Neuronal stem cell (in vitro differentiated cells): ENCODE data around the gene CD59.

Source experiments
- DNase-seq: peaks from one replicate; pipeline ENCODE4 v3.0.0-alpha.2; 2013; ENCODE audit warnings: low spot score
- H2AFZ ChIP-seq: one replicate; pipeline ENCODE4 v1.6.1; 2013; ENCODE audit warnings: mild to moderate bottlenecking, low read length, inconsistent platforms
- H2AK5ac ChIP-seq: 2 replicates; pipeline ENCODE4 v1.6.1; 2013; ENCODE audit warnings: low read depth, mild to moderate bottlenecking, inconsistent platforms, low read length, moderate library complexity, mixed read lengths
- H2BK120ac ChIP-seq: 2 replicates; pipeline ENCODE4 v1.6.1; 2013; ENCODE audit warnings: low read depth, mild to moderate bottlenecking, inconsistent platforms, low read length, moderate library complexity, mixed read lengths
- H2BK12ac ChIP-seq: one replicate; pipeline ENCODE4 v1.6.1; 2013; ENCODE audit warnings: low read length, inconsistent platforms
- H2BK15ac ChIP-seq: 2 replicates; pipeline ENCODE4 v1.6.1; 2013; ENCODE audit warnings: mild to moderate bottlenecking, low read length, inconsistent platforms, mixed read lengths
- H2BK5ac ChIP-seq: one replicate; pipeline ENCODE4 v1.6.1; 2013; ENCODE audit warnings: inconsistent platforms, mild to moderate bottlenecking, low read length, moderate library complexity
- H3K14ac ChIP-seq: one replicate; pipeline ENCODE4 v1.6.1; 2013; ENCODE audit warnings: low read length, inconsistent platforms
- H3K18ac ChIP-seq: 2 replicates; pipeline ENCODE4 v1.6.1; 2013; ENCODE audit warnings: low read length, inconsistent platforms
- H3K23ac ChIP-seq: 2 replicates; pipeline ENCODE4 v1.6.1; 2013; ENCODE audit warnings: low read depth, mild to moderate bottlenecking, mixed read lengths, low read length, inconsistent platforms; ENCODE audit not compliant: poor library complexity
- H3K27ac ChIP-seq: replicated peaks from 3 replicates; pipeline ENCODE4 v1.5.1; 2013; ENCODE audit warnings: low read length, inconsistent platforms
- H3K27me3 ChIP-seq, 3 experiments: 2 replicates each; pipeline ENCODE4 v1.6.1; 2013; ENCODE audit warnings: low read length in 3 of 3, mild to moderate bottlenecking in 2 of 3, inconsistent platforms in 1 of 3, low read depth in 1 of 3, mixed read lengths in 1 of 3, moderate library complexity in 1 of 3; ENCODE audit not compliant: control insufficient read depth in 3 of 3, insufficient read depth in 3 of 3
- H3K36me3 ChIP-seq, 2 donors: replicated peaks in 1 of 2; 2 replicates each; pipeline ENCODE4 v1.6.1; 2013; ENCODE audit warnings: low read length in 2 of 2; ENCODE audit not compliant: control insufficient read depth in 2 of 2, insufficient read depth in 2 of 2
- H3K4ac ChIP-seq: 2 replicates; pipeline ENCODE4 v1.6.1; 2013; ENCODE audit warnings: inconsistent platforms, mild to moderate bottlenecking, low read length, moderate library complexity
- H3K4me1 ChIP-seq, 2 donors: 1 replicate in 1 of 2; 2 replicates in 1 of 2; pipeline ENCODE4 v1.6.1; 2013; ENCODE audit warnings: low read length in 2 of 2, low read depth in 1 of 2; ENCODE audit not compliant: control insufficient read depth in 2 of 2, insufficient read depth in 1 of 2
- H3K4me2 ChIP-seq: one replicate; pipeline ENCODE4 v1.6.1; 2013; ENCODE audit warnings: mild to moderate bottlenecking, low read length, inconsistent platforms; ENCODE audit not compliant: insufficient read depth, poor library complexity, severe bottlenecking
- H3K4me3 ChIP-seq, 2 donors: 2 replicates each; pipeline ENCODE4 v1.5.1; 2013; ENCODE audit warnings: low read length in 2 of 2, mild to moderate bottlenecking in 2 of 2, inconsistent platforms in 1 of 2, moderate library complexity in 1 of 2
- H3K79me1 ChIP-seq: one replicate; pipeline ENCODE4 v1.6.1; 2013; ENCODE audit warnings: low read depth, mild to moderate bottlenecking, inconsistent platforms, low read length, moderate library complexity
- H3K9ac ChIP-seq: one replicate; pipeline ENCODE4 v1.6.1; 2013; ENCODE audit warnings: mild to moderate bottlenecking, low read depth, low read length, inconsistent platforms; ENCODE audit not compliant: poor library complexity
- H3K9me3 ChIP-seq, 2 donors: replicated peaks in 1 of 2; 2 replicates each; pipeline versions ENCODE3 to v1.6.1; 2013; ENCODE audit warnings: low read length in 2 of 2, mild to moderate bottlenecking in 2 of 2, inconsistent platforms in 1 of 2, low read depth in 1 of 2, mixed read lengths in 1 of 2, moderate library complexity in 1 of 2; ENCODE audit not compliant: control insufficient read depth in 2 of 2, insufficient read depth in 1 of 2
- H4K8ac ChIP-seq: one replicate; pipeline ENCODE4 v1.6.1; 2013; ENCODE audit warnings: low read depth, mild to moderate bottlenecking, inconsistent platforms, low read length, moderate library complexity
- H4K91ac ChIP-seq: one replicate; pipeline ENCODE4 v1.6.1; 2013; ENCODE audit warnings: low read length, low read depth, mild to moderate bottlenecking, inconsistent platforms; ENCODE audit not compliant: poor library complexity
- WGBS, 2 donors: extraction: QIAGEN DNeasy Blood & Tissue Kit; methylation state at CpG; one replicate each; pipeline ENCODE4 v1.1.7; 2013; ENCODE audit warnings: missing lambda C conversion rate in 2 of 2, mixed read lengths in 1 of 2; ENCODE audit not compliant: insufficient read length in 2 of 2, insufficient replicate concordance in 1 of 2; ENCODE audit errors: extremely low coverage in 2 of 2; 5-methylcytosine and 5-hydroxymethylcytosine counted together

The CD59 gene

GRCh38 chr11:33770236-33770635 is 34.0 kb upstream of the CD59 start:
- H3K36me3 ChIP-seq, result peaks cover 0 to 37% of the 10 kb centered on the region in 2 donors
- H2AFZ ChIP-seq, result no peak overlapping the region
- H2BK120ac ChIP-seq, result no peak overlapping the region
- WGBS, 2 donors, result no CpG with 5 or more reads among the region's 2 CpGs
- H3K4me1 ChIP-seq, result peaks cover 3 to 4% of the 10 kb centered on the region in 2 donors
- peaks cover 0 to 6% (median 4%) of the 10 kb centered on the region in 3 experiments for H3K27me3 ChIP-seq
- no peak overlapping the region for H3K27ac ChIP-seq
- no peak overlapping the region for H3K4me3 ChIP-seq
- H2BK12ac ChIP-seq, result no peak overlapping the region
- H3K9me3 ChIP-seq, result no peaks in the 10 kb centered on the region
- no peak overlapping the region for H2AK5ac ChIP-seq
- no peak overlapping the region for H4K8ac ChIP-seq
- H2BK5ac ChIP-seq, result no peak overlapping the region
- H4K91ac ChIP-seq, result no peak overlapping the region
- H2BK15ac ChIP-seq, result no peak overlapping the region
- peaks cover 8% of the 10 kb centered on the region for H3K79me1 ChIP-seq
- H3K18ac ChIP-seq, result no peak overlapping the region
- H3K14ac ChIP-seq, result no peak overlapping the region
- no peak overlapping the region for H3K4me2 ChIP-seq
- no peak overlapping the region for H3K23ac ChIP-seq
- no peak overlapping the region for H3K9ac ChIP-seq
- H3K4ac ChIP-seq, result no peak overlapping the region
- DNase-seq, result no peak

DNA sequence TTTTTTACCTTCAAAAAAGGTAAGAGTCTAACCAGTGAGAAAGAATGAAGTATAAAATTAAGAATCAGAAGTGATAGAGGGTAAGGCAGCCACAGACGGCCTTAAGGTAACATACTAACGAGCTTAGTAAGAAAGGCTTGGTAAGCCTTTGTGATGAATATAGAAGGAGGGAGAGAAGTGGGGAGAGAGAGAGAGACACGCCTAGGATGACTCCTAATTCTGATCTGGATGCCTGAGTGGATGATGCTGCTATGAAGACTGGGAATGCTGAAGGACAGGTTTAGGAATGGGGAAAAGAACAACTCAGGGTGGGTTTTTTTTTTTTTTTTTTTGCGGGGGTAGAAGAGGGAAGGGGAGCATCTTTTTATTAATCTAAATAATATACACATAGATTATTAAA is 33.3 kb upstream of the CD59 start:
- no peak for DNase-seq
- no peak overlapping the region for H2BK120ac ChIP-seq
- H3K27ac ChIP-seq, result no peak overlapping the region
- H3K79me1 ChIP-seq, result peaks cover 8% of the 10 kb centered on the region
- no peak overlapping the region for H2BK12ac ChIP-seq
- H2BK15ac ChIP-seq, result no peak overlapping the region
- H3K4me3 ChIP-seq, result no peak overlapping the region
- H3K23ac ChIP-seq, result no peak overlapping the region
- no peak overlapping the region for H3K14ac ChIP-seq
- no peak overlapping the region for H3K18ac ChIP-seq
- H3K4ac ChIP-seq, result no peak overlapping the region
- no peak overlapping the region for H2AK5ac ChIP-seq
- no peak overlapping the region for H3K4me2 ChIP-seq
- H2AFZ ChIP-seq, result no peak overlapping the region
- WGBS, 2 donors, result no CpG with 5 or more reads among the region's 4 CpGs
- no peaks in the 10 kb centered on the region for H3K9me3 ChIP-seq
- H3K9ac ChIP-seq, result no peak overlapping the region
- H3K36me3 ChIP-seq, result peaks cover under 1 to 44% of the 10 kb centered on the region in 2 donors
- H4K8ac ChIP-seq, result no peak overlapping the region
- peaks cover 0 to 1% of the 10 kb centered on the region in 2 donors for H3K4me1 ChIP-seq
- H2BK5ac ChIP-seq, result no peak overlapping the region
- H3K27me3 ChIP-seq, result no peaks in the 10 kb centered on the region
- no peak overlapping the region for H4K91ac ChIP-seq

GRCh38 chr11:33767624-33768023 is 31.4 kb upstream of the CD59 start:
- no peak for DNase-seq
- WGBS, 2 donors, result no CpG with 5 or more reads among the region's 4 CpGs

GRCh38 chr11:33766085-33766484 is 29.9 kb upstream of the CD59 start:
- no peaks in the 10 kb centered on the region for H3K27me3 ChIP-seq
- H3K18ac ChIP-seq, result no peak overlapping the region
- DNase-seq, result no peak
- no peak overlapping the region for H2BK15ac ChIP-seq
- no peak overlapping the region for H3K14ac ChIP-seq
- no peak overlapping the region for H3K4ac ChIP-seq
- H3K36me3 ChIP-seq, result peaks cover 2 to 58% of the 10 kb centered on the region in 2 donors
- H3K4me1 ChIP-seq, result peaks cover 0 to 1% of the 10 kb centered on the region in 2 donors
- H3K9me3 ChIP-seq, result peaks cover 0 to 15% of the 10 kb centered on the region in 2 donors
- no CpG with 5 or more reads among the region's 2 CpGs for WGBS, 2 donors
- H2AK5ac ChIP-seq, result no peak overlapping the region
- no peak overlapping the region for H3K23ac ChIP-seq
- no peak overlapping the region for H3K9ac ChIP-seq
- no peak overlapping the region for H2BK12ac ChIP-seq
- H2AFZ ChIP-seq, result no peak overlapping the region
- no peak overlapping the region for H4K8ac ChIP-seq
- H3K79me1 ChIP-seq, result no peaks in the 10 kb centered on the region
- no peak overlapping the region for H4K91ac ChIP-seq
- no peak overlapping the region for H2BK5ac ChIP-seq
- H3K4me2 ChIP-seq, result no peak overlapping the region
- H3K27ac ChIP-seq, result no peak overlapping the region
- no peak overlapping the region for H3K4me3 ChIP-seq
- H2BK120ac ChIP-seq, result no peak overlapping the region

More at GRCh38 chr11:33767624-33768023, 31.4 kb upstream of the CD59 start:
- Histone ChIP-seq H3K36me3 (peaks cover 2 to 57% of the 10 kb centered on the region in 2 donors), H3K14ac (no peak overlapping the region), H3K18ac (no peak overlapping the region), H3K9me3 (peaks cover 0 to 14% of the 10 kb centered on the region in 2 donors), H2BK120ac (no peak overlapping the region), H4K8ac (no peak overlapping the region), H3K23ac (no peak overlapping the region), H4K91ac (no peak overlapping the region), H2BK15ac (no peak overlapping the region), H3K9ac (no peak overlapping the region), H2BK12ac (no peak overlapping the region), H3K79me1 (no peaks in the 10 kb centered on the region), H3K4me1 (peaks cover 0 to 1% of the 10 kb centered on the region in 2 donors), H3K4me3 (no peak overlapping the region), H3K4ac (no peak overlapping the region), H3K27ac (no peak overlapping the region), H2BK5ac (no peak overlapping the region), H3K4me2 (no peak overlapping the region), H3K27me3 (no peaks in the 10 kb centered on the region), H2AK5ac (no peak overlapping the region), H2AFZ (no peak overlapping the region)
